ENCODE measurements around the gene LAMA4. TPM values are rescaled to one million over a fixed set of nuclear protein-coding genes. Genes with fewer than 3 reads are reported as not detected.

Gene LAMA4
- polyA plus RNA-seq = not detected

DNA sequence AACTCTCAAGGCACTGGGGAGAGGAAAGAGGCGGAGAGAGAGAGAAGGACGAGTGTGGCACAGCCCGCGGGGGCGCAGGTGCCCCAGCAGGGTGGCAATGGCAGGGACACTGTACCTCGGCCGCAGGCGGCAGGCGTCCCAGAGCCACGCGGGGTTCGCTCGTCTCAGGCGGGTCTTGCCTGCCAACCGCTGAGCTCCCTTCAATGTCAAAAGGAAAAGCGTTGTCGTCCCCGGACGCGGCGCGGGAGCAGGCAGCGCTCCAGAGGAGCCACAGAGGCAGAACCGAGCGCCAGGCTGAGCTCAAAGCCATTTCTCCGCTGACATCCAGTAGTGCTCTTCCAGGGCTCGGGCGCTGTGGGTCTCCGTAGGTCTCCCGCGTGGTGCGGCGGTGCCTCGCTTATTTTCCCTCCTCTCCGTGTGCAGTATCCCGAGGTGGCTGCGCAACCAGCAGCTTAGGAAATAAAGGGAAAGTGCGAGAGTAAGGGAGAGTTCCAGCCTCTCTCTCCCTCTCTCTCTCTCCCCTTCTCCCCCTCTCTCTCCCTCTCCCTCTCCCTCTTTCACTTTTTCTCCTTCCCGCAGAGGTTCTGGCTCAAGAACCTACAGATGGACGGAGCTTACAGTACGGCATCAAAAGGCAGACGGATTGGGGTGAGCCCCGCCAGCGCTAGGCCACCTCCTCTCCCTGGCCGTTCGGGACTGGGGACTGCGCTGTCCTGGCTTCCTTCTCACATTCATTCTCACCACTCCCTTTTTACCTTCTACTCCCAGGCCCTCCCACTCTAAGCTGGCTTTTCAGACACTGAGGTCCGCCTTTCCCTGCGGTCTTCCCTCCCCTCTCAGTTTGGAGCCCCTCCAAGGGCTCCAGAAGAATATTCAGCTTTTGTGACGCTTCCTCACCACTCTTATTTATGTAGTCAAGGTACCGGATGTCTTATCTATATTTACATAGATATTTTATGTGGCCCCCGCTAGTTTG, at the start of gene LAMA4:
TSS of gene LAMA4 (minus strand) at position 727 of the 976 bp plus-strand sequence. CDS start at position 310, 417 bp downstream.
- peaks cover 14 to 36% (median 15%) of the 10 kb centered on the region in 3 donors for H3K27me3 Mint-ChIP-seq (ENCODE audit: low read depth in 3 of 3)
- H3K36me3 Mint-ChIP-seq = no peaks in the 10 kb centered on the region
- H3K4me1 Mint-ChIP-seq = peaks cover 10 to 20% of the 10 kb centered on the region in 2 donors
- no peak for DNase-seq
- H3K4me3 Mint-ChIP-seq = peak within 1 kb of the TSS; percentile 55 to 83 (median 69)
- peaks cover 0 to 4% (median 0%) of the 10 kb centered on the region in 6 donors for H3K9me3 Mint-ChIP-seq
- no peak within 1 kb of the TSS for H3K27ac Mint-ChIP-seq

DNA sequence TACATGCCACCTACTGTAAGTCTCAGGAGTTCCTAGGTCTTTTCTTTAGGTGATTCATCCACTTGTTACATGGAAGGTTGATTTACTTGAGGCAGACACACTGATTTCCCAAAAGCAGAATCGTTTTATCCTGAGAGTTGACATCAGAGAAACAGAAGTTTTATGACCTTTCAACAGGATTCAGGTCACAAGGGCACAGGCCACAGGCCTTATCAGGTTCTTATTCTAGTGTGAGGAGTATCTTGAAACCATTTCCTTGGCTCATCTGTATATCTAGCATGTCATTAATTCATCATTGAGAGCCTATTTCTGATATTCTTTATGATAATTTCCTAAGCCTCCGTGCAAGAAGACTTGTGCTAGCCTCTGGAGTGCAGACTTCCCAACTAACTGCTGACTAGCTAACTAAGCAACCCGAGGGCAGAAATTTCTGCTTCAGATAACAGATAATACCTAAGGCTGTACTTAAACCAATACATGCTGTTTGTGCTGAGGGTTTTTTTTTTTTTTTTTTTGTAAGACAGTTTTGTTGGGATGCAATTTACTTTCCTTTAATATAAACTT, 47.9 kb upstream of the LAMA4 start:
- peaks cover 0 to 1% (median 0%) of the 10 kb centered on the region in 6 donors for H3K9me3 Mint-ChIP-seq
- no peak overlapping the region for H3K27ac Mint-ChIP-seq
- no peak overlapping the region for H3K4me3 Mint-ChIP-seq
- no peaks in the 10 kb centered on the region for H3K36me3 Mint-ChIP-seq
- H3K27me3 Mint-ChIP-seq (ENCODE audit: low read depth in 3 of 3) = peaks cover 10 to 25% (median 15%) of the 10 kb centered on the region in 3 donors
- no peaks in the 10 kb centered on the region for H3K4me1 Mint-ChIP-seq
- DNase-seq = no peak

DNA sequence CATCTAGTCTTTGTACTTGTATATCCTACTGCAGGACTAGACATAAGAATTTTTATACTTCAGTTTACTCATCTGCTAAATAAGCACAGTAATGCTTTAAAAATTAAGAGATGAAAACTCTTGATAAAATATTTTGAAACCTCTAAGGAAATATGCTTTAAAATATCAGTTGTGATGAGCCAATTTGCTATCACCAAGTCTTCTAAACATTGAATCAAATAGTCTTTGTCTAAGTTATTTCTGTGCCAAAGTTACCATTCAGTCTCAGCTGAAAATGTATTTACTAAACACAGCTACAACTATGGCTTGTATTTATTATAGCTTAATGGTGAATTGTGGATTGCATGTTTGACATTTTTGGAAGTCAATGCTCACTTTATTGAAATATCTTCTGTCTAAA, 46.5 kb upstream of the LAMA4 start:
- peaks cover 8 to 28% (median 16%) of the 10 kb centered on the region in 3 donors for H3K27me3 Mint-ChIP-seq (ENCODE audit: low read depth in 3 of 3)

GRCh38 chr6:112298816-112299281, 44.5 kb upstream of the LAMA4 start:
- no peak overlapping the region for H3K4me3 Mint-ChIP-seq
- no peaks in the 10 kb centered on the region for H3K36me3 Mint-ChIP-seq
- no peaks in the 10 kb centered on the region for H3K4me1 Mint-ChIP-seq
- H3K9me3 Mint-ChIP-seq = peaks cover 0 to 1% (median 0%) of the 10 kb centered on the region in 6 donors
- peaks cover 11 to 13% (median 12%) of the 10 kb centered on the region in 3 donors for H3K27me3 Mint-ChIP-seq (ENCODE audit: low read depth in 3 of 3)
- no peak for DNase-seq
- no peak overlapping the region for H3K27ac Mint-ChIP-seq

More for the DNA sequence above, 46.5 kb upstream of the LAMA4 start:
- no peak overlapping the region for H3K4me3 Mint-ChIP-seq
- no peak for DNase-seq
- H3K36me3 Mint-ChIP-seq = no peaks in the 10 kb centered on the region
- no peaks in the 10 kb centered on the region for H3K4me1 Mint-ChIP-seq
- H3K27ac Mint-ChIP-seq = no peak overlapping the region
- peaks cover 0 to 1% (median 0%) of the 10 kb centered on the region in 6 donors for H3K9me3 Mint-ChIP-seq

DNA sequence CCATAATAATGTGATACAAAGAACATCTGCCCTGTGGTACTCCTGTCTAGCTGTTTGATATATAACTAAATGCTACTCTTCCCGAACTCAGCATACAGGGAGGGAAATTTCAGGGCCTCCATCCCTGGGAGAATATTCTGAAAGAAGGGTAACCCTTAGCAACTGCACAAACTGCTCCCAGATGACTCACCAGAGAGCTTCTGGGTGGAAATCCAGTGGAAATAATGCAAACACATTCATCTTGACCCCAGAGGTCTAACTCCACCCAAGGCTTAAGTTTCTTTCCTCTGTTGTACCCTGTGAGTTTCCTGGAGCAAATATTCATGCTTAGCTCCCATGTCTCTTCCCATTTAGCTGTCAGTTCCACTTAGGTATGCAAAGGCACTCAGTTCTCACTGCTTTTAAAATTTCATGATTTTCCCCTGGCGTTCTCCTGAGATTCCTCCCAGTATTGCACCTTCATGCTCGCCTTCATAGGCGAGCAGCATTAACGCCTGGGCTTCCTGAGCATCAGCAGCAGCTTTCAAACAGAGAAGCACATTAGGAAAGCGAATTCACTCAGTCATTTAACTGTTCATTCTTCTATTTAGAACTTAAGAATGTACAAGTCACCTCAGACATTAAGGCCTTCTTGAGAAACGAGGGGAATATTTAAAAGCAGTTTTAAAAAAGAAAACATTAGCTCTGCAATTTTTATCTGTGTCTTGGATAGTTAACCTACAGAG, 43.8 kb upstream of the LAMA4 start:
- H3K36me3 Mint-ChIP-seq = no peaks in the 10 kb centered on the region
- H3K27me3 Mint-ChIP-seq (ENCODE audit: low read depth in 3 of 3) = peaks cover 11 to 15% (median 12%) of the 10 kb centered on the region in 3 donors
- H3K4me1 Mint-ChIP-seq = no peaks in the 10 kb centered on the region
- DNase-seq = no peak
- H3K9me3 Mint-ChIP-seq = peaks cover 0 to 1% (median 0%) of the 10 kb centered on the region in 6 donors
- no peak overlapping the region for H3K4me3 Mint-ChIP-seq
- no peak overlapping the region for H3K27ac Mint-ChIP-seq

DNA sequence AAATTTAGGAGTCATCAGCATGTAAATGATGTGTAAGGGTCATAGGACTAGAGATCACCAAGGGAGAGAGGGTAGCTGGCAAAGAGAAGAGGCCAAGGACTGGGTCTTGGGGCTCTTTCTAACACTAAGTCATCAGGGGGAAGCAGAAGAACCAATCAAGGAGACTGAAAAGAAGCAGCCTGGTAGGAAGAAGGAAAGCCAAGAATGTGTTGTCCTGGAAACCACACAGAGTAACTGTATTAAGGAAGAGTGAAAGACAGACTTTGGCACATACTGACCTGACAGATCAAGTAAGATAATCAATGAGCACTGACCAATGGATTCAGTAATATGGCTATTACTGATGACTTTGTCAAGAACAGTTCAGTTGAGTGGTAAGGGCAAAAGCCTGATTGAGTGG, 42.3 kb upstream of the LAMA4 start:
- peaks cover 0 to 1% (median 0%) of the 10 kb centered on the region in 6 donors for H3K9me3 Mint-ChIP-seq
- H3K36me3 Mint-ChIP-seq = no peaks in the 10 kb centered on the region
- H3K4me1 Mint-ChIP-seq = no peaks in the 10 kb centered on the region
- no peak overlapping the region for H3K4me3 Mint-ChIP-seq
- DNase-seq = no peak
- no peak overlapping the region for H3K27ac Mint-ChIP-seq
- H3K27me3 Mint-ChIP-seq (ENCODE audit: low read depth in 3 of 3) = peaks cover 15 to 22% (median 18%) of the 10 kb centered on the region in 3 donors

- peaks cover 16 to 24% (median 23%) of the 10 kb centered on the region in 3 donors for H3K27me3 Mint-ChIP-seq (ENCODE audit: low read depth in 3 of 3)
- H3K27ac Mint-ChIP-seq = no peak overlapping the region
- H3K4me3 Mint-ChIP-seq = no peak overlapping the region
- H3K36me3 Mint-ChIP-seq = no peaks in the 10 kb centered on the region
- H3K4me1 Mint-ChIP-seq = no peaks in the 10 kb centered on the region
- H3K9me3 Mint-ChIP-seq = no peaks in the 10 kb centered on the region
- DNase-seq = no peak
Observed at GRCh38 chr6:112296122-112296521, 41.8 kb upstream of the LAMA4 start.

DNA sequence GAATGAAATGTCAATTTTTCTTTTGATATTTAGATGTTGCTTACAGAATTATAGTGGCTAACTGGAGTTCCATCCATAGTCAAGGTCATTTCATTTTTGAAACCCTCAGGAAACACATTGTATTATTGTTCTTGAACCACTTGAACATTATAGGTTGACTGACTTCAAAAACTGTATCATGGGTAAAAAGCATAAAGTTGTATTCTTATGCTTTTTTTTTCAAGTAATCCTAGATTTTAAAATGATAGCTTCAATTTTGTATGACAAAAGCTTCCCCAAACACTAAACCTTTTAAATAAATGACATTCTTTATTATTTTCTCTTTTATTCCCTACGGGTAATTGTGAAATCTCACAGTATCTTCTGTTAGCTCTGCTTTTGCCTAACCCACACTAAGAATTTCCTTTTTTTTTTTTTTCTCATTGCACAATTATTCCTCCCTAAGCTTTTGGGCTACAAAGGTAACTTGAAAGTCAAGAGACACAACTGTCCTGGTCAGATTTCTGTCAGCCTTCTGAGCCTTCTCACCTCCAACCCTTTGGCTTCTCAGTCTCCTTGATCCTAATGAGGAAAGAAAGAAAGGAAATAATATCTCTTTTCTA, 36.9 kb upstream of the LAMA4 start:
- no peaks in the 10 kb centered on the region for H3K36me3 Mint-ChIP-seq
- peaks cover 13 to 32% (median 21%) of the 10 kb centered on the region in 3 donors for H3K27me3 Mint-ChIP-seq (ENCODE audit: low read depth in 3 of 3)
- H3K4me1 Mint-ChIP-seq = peaks cover 14 to 18% of the 10 kb centered on the region in 2 donors
- no peak for DNase-seq
- no peaks in the 10 kb centered on the region for H3K9me3 Mint-ChIP-seq
- H3K27ac Mint-ChIP-seq = no peak overlapping the region
- no peak overlapping the region for H3K4me3 Mint-ChIP-seq

DNA sequence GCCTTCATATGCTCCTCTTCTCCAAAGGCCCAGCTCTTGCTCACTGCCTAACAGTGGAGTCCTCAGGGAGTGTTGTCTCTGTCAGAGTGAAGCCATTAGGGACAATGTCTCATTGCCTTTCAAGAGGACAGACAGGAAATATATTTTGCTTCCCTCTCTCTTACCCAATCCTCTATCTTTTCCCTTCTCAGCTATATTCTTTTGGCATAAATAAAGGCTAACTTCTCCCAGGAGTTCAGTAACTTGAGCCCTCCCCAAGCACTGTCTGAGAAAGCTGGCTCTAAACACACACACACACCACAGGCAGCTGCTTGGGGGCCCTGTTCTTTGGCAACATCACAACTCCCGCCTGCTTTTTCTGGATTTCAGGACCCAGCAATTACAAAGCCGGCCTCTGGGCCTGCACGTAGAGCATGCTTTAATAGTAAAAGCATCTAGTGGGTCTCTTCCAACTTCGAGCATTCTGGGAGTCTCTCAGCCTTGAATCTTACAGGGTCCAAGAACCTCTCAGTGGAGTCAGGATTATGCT, 34.7 kb upstream of the LAMA4 start:
- Mint-ChIP-seq H3K4me3 (no peak overlapping the region), H3K27me3 (ENCODE audit: low read depth in 3 of 3) (peaks cover 16 to 40% (median 18%) of the 10 kb centered on the region in 3 donors), H3K36me3 (no peaks in the 10 kb centered on the region), H3K27ac (no peak overlapping the region), H3K4me1 (peaks cover 22 to 38% of the 10 kb centered on the region in 2 donors), H3K9me3 (no peaks in the 10 kb centered on the region)
- no peak for DNase-seq

GRCh38 chr6:112288475-112288874, 34.1 kb upstream of the LAMA4 start:
- Mint-ChIP-seq H3K9me3 (no peaks in the 10 kb centered on the region), H3K4me1 (peaks cover 22 to 38% of the 10 kb centered on the region in 2 donors), H3K27me3 (ENCODE audit: low read depth in 3 of 3) (peaks cover 15 to 45% (median 18%) of the 10 kb centered on the region in 3 donors), H3K27ac (no peak overlapping the region), H3K36me3 (no peaks in the 10 kb centered on the region), H3K4me3 (no peak overlapping the region)
- no peak for DNase-seq

DNA sequence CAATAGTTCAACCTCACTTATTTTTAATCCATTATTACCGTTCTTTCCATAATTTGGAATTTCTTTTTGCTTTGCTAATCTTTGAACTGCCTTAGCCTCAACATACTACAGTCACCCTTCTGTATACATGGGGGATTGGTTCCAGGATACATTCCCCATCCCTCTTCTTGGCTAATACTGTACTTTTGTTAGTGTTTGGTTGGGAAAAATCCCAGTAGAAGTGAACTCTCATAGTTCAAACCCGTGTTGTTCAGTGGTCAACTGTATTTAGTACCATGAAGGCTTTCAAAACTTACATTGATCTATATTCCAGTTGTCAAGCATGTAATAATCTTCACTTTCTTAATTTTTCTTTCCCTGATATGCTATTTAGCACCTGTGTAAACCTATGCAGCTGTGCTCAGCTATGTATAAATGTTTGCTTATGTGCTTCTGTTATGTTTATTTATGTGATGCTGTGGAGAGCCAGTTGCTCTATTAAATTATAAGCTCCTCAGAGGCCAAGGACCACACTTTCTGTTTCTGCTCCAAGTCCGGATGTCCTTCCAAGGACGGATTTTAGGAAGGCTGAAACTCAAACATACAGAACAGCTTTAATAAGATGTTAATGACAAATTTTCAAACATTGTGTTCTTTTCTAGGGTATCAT, 33.3 kb upstream of the LAMA4 start:
- Mint-ChIP-seq H3K27ac (no peak overlapping the region), H3K4me3 (peak overlapping the region in 1 of 5 donors; percentile 21), H3K27me3 (ENCODE audit: low read depth in 3 of 3) (peaks cover 18 to 52% (median 21%) of the 10 kb centered on the region in 3 donors), H3K36me3 (no peaks in the 10 kb centered on the region), H3K9me3 (no peaks in the 10 kb centered on the region), H3K4me1 (peaks cover 22 to 38% of the 10 kb centered on the region in 2 donors)
- DNase-seq = no peak

DNA sequence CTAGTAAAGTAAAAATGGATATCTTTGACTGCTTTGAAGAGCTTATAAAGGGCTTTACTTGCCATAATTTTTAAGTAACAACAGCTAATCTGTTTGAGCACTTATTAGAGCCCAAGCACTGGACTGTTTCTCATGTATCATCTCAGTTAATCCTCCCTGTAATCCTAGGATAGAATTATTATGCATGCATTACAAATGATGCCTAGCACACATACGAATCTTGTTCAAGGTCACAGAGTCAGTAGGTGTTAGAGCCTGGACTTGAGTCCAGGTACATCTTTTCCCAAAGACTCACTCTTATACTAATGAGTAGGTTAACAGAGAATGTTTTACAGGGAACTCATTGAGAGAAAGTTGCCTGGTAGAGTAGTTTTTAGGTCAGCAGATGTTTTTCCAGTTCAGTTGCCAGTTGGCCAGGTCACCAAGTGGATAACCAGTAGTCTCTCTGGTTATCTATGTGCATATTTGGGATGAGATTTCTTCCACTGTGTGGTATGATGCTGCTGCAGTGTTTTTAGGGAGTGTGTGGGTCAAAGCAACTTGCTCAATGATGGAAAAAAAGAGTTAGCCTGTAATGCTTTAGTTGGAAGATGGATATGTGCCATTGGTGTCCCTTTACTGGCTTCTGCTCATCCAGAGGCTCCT, 32.3 kb upstream of the LAMA4 start:
- Mint-ChIP-seq H3K4me3 (peak overlapping the region in 4 of 5 donors; percentile 4 to 56 (median 34)), H3K36me3 (no peaks in the 10 kb centered on the region), H3K27ac (peak overlapping the region in 2 of 6 donors; percentile 5 to 15), H3K27me3 (ENCODE audit: low read depth in 3 of 3) (peaks cover 15 to 48% (median 21%) of the 10 kb centered on the region in 3 donors), H3K4me1 (peaks cover 22 to 38% of the 10 kb centered on the region in 2 donors), H3K9me3 (no peaks in the 10 kb centered on the region)
- no peak for DNase-seq

Measured in immature natural killer cell (primary cell).